Glutamatergic neuron (in vitro differentiated cells): ENCODE data around the gene WDR3. TPM values are rescaled to one million over a fixed set of nuclear protein-coding genes. Genes with fewer than 3 reads are reported as not detected.
A peak's percentile ranks its signal among the peaks of the same experiment; 100 is the strongest.
"Not testable (repeated sequence)": the region's sequence is repeated elsewhere in the genome, so short reads cannot be mapped to it uniquely, and the experiment has no call there.

ENCODE experiments used
- DNase-seq: peaks from one replicate; pipeline ENCODE4 v3.0.0; 2022
- H3K27ac Mint-ChIP-seq: one replicate; pipeline ENCODE4 v1.8.0; 2020; ENCODE audit warnings: mild to moderate bottlenecking, mixed read lengths, inconsistent platforms; ENCODE audit not compliant: unreplicated experiment
- H3K27me3 Mint-ChIP-seq: one replicate; pipeline ENCODE4 v1.8.0; 2020; ENCODE audit warnings: mild to moderate bottlenecking, moderate library complexity, mixed read lengths, inconsistent platforms; ENCODE audit not compliant: unreplicated experiment
- H3K36me3 Mint-ChIP-seq: one replicate; pipeline ENCODE4 v1.8.0; 2020; ENCODE audit warnings: mild to moderate bottlenecking, mixed read lengths, inconsistent platforms; ENCODE audit not compliant: unreplicated experiment
- H3K4me1 Mint-ChIP-seq: one replicate; pipeline ENCODE4 v1.8.0; 2020; ENCODE audit warnings: mild to moderate bottlenecking, low read depth, mixed read lengths, inconsistent platforms; ENCODE audit not compliant: unreplicated experiment
- H3K4me3 Mint-ChIP-seq: one replicate; pipeline ENCODE4 v1.8.0; 2020; ENCODE audit warnings: mild to moderate bottlenecking, mixed read lengths, inconsistent platforms; ENCODE audit not compliant: unreplicated experiment
- H3K9me3 Mint-ChIP-seq: one replicate; pipeline ENCODE4 v1.8.0; 2020; ENCODE audit warnings: mild to moderate bottlenecking, moderate library complexity, mixed read lengths, inconsistent platforms; ENCODE audit not compliant: unreplicated experiment
- CTCF ChIP-seq: fragments of 200-600 bp; sonication (generic); IDR thresholded peaks from one replicate; pipeline ENCODE4 v1.5.0; 2021; ENCODE audit not compliant: partially characterized antibody, unreplicated experiment
- total RNA-seq: library from RNA; stranded (reverse); fragmentation: NEBNext Ultra II Directional; extraction: Animal tissue kit (Norgen Biotek cat#: 25700); gene quantifications from one replicate; pipeline ENCODE4 v1.2.1, GENCODE V29; 2021; ENCODE audit not compliant: unreplicated experiment

Gene WDR3
- total RNA-seq, 1 donor from 2014 or later, result 22.2 TPM

DNA sequence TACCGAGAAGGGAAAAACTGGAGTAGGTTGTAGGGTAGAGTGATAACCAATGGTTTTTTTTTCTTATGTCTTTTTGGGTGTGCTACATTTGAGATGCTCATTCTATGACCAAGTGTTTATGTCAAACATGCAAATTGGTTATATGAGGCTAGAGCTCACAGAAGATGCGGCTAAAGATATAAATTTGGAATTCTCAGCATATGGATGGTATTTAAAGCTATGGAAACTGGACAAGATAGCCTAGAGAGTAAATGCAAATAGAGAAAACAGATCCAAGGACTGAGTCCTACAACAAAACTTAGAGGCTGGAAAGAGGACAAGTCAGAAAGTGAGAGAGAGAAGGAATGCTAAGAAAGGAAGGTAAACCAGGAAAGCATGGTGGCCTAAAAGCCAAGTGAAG lies 7.5 kb upstream of the WDR3 start:
- DNase-seq, result no peak
- H3K27me3 Mint-ChIP-seq, result no peaks in the 10 kb centered on the region
- H3K27ac Mint-ChIP-seq, result no peak overlapping the region
- no peaks in the 10 kb centered on the region for H3K4me1 Mint-ChIP-seq
- H3K9me3 Mint-ChIP-seq, result no peaks in the 10 kb centered on the region
- H3K36me3 Mint-ChIP-seq, result no peaks in the 10 kb centered on the region
- no peak overlapping the region for H3K4me3 Mint-ChIP-seq
- no peak for TF ChIP-seq CTCF

GRCh38 chr1:117922717-117923116 lies 6.8 kb upstream of the WDR3 start:
- H3K9me3 Mint-ChIP-seq, H3K4me3 Mint-ChIP-seq, H3K4me1 Mint-ChIP-seq, DNase-seq, H3K27ac Mint-ChIP-seq, H3K27me3 Mint-ChIP-seq, H3K36me3 Mint-ChIP-seq: not testable (repeated sequence)

- Mint-ChIP-seq H3K36me3 (no peaks in the 10 kb centered on the region), H3K27ac (no peak overlapping the region), H3K4me1 (peaks cover 10% of the 10 kb centered on the region), H3K27me3 (no peaks in the 10 kb centered on the region), H3K4me3 (no peak overlapping the region), H3K9me3 (peaks cover 4% of the 10 kb centered on the region)
- no peak for DNase-seq
- no peak for TF ChIP-seq CTCF
Observed at GRCh38 chr1:117925981-117926380, 3.6 kb upstream of the WDR3 start.

GRCh38 chr1:117928881-117929342 lies 627 bp upstream of the WDR3 start:
- DNase-seq, result peak; percentile 74
- H3K27ac Mint-ChIP-seq, result peak overlapping the region; percentile 93
- TF ChIP-seq CTCF, result no peak
- H3K9me3 Mint-ChIP-seq, result peaks cover 4% of the 10 kb centered on the region
- H3K4me3 Mint-ChIP-seq, result peak overlapping the region; percentile 99
- no peaks in the 10 kb centered on the region for H3K27me3 Mint-ChIP-seq
- H3K36me3 Mint-ChIP-seq, result no peaks in the 10 kb centered on the region
- H3K4me1 Mint-ChIP-seq, result peaks cover 12% of the 10 kb centered on the region

DNA sequence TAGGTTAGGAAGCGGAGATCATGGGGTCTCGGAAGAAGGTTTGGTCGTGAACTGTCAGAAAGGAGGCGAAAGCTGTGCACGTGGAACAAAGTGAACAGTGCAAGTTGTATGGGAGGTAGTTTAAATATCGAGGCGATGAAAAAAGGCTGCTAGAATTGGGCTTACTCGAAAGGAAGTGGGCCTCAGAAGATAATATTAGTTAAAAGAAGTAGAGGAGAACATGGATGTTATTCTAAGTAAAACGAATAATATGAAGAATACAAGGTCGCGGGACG lies 571 bp downstream of the WDR3 start:
- no peak for DNase-seq
- H3K36me3 Mint-ChIP-seq, result no peaks in the 10 kb centered on the region
- H3K27me3 Mint-ChIP-seq, result no peaks in the 10 kb centered on the region
- peaks cover 12% of the 10 kb centered on the region for H3K4me1 Mint-ChIP-seq
- peak overlapping the region; percentile 93 for H3K27ac Mint-ChIP-seq
- H3K9me3 Mint-ChIP-seq, result peaks cover 4% of the 10 kb centered on the region
- peak overlapping the region; percentile 99 for H3K4me3 Mint-ChIP-seq
- TF ChIP-seq CTCF, result no peak

DNA sequence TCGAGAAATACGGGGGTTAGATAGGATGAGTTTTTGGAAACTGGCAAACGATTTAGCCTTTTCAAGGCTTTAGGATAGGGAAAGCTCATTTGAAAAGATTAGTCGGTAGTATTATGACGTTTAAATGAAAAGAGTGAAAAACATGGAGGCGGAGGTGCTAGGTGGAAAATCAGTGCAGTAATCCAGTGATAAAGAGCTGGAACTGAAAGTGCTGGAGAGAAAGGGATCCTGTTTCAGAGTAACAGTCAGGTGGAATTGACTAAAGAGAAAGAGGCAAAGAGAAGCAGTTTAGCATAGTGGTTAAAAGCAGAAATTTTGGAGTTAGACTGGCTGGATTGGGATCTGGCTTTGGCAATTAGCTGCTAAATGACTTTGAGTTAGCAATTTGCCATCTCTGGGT lies 945 bp downstream of the WDR3 start:
- peaks cover 12% of the 10 kb centered on the region for H3K4me1 Mint-ChIP-seq
- H3K27ac Mint-ChIP-seq, result peak overlapping the region; percentile 93
- peaks cover 4% of the 10 kb centered on the region for H3K9me3 Mint-ChIP-seq
- peak overlapping the region; percentile 99 for H3K4me3 Mint-ChIP-seq
- TF ChIP-seq CTCF, result no peak
- no peak for DNase-seq
- no peaks in the 10 kb centered on the region for H3K36me3 Mint-ChIP-seq
- no peaks in the 10 kb centered on the region for H3K27me3 Mint-ChIP-seq
